UCSD-AML1 (cell line): ENCODE results near the gene TRPM1.
"Not testable (repeated sequence)": the region's sequence is repeated elsewhere in the genome, so short reads cannot be mapped to it uniquely, and the experiment has no call there.

Experiments used
- DNase-seq: peaks from one replicate; lab custom pipeline; 2025; ENCODE audit not compliant: unreplicated experiment; lab: John Stamatoyannopoulos, UW

TRPM1 gene

DNA sequence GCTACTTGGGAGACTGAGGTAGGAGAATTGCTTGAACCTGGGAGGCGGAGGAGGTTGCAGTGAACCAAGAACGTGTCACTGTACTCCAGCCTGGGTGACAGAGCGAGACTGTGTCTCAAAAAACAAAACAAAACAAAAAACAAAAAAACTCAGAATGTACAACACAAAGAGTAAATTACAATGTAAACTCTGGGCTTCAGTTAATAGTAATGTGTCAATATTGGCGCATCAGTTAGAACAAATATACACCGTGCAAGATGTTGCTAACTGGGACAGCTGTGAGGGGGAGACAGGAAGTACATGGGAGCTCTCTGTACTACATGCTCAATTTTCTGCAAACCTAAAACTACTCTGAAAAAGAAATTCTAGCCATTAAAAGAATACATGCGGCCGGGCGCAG is 23.5 kb upstream of the TRPM1 start:
- DNase-seq, result no peak

DNA sequence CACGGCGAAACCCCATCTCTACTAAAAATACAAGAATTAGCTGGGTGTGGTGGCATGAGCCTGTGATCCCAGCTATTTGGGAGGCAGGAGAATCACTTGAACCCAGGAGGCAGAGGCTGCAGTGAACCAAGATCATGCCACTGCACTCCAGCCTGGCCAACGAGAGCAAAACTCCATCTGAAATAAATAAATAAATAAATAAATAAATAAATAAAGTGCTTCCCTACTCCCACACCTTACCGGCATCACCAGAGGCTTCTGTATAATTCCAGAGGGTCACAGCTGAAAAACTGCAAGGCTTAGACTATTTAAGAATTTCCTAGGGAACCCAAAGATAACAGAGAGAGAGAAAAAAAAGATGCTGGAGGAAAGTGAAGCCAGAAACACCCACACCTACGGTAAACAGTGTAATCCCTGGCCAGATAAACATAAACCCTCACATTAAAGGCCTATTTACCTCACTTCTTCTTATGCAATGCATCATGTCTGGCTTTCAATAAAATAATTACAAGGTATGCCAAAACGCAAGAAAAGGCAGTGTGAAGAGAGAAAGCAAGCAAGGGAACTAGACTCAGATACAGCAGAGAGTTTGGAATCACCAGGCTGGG is 15.0 kb upstream of the TRPM1 start:
- no peak for DNase-seq

DNA sequence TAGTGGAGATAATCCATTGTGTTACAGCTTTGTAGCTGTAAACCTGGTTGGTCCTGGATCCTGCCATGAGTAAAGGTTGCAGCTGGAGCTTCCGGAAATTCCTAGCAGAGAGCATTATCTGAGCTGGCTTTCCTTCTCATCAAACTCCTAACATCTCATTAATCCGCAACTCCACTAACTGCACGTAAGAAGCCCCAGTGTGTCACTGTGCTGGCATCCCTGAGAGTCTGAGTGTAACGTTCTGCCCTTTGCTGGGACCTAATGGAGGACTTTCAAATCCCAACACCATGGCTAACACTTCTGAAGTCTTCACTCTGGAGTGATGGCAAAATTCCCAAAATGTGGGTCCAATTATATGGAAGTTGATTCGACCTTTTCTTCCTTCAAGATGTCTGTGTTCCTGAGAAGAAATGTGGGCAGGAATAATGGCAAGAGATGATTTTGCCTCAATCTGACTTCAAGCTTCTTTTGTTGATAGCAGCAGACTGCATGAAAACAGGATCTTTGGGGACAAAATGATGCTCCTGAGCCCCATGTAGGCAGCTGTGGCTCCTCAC is 9.6 kb upstream of the TRPM1 start:
- no peak for DNase-seq

DNA sequence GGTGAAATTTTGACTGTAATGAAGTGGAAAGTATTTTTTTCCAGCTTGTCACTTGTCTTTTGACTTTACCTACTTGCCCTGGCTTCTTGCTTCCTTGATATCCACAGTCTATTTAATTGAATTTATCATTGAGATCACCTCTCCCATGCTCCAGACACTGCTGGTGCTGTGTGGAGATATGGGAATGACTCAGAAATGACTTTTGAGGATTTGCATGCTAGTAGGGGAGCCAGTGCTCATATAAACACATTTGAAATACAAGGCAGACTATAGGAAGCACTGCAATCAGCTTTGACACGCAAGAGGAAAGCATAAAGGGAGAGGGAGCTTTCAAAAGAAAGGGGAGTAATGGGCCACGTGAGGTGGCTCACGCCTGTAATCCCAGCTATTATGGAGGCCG is 7.3 kb upstream of the TRPM1 start:
- no peak for DNase-seq

DNA sequence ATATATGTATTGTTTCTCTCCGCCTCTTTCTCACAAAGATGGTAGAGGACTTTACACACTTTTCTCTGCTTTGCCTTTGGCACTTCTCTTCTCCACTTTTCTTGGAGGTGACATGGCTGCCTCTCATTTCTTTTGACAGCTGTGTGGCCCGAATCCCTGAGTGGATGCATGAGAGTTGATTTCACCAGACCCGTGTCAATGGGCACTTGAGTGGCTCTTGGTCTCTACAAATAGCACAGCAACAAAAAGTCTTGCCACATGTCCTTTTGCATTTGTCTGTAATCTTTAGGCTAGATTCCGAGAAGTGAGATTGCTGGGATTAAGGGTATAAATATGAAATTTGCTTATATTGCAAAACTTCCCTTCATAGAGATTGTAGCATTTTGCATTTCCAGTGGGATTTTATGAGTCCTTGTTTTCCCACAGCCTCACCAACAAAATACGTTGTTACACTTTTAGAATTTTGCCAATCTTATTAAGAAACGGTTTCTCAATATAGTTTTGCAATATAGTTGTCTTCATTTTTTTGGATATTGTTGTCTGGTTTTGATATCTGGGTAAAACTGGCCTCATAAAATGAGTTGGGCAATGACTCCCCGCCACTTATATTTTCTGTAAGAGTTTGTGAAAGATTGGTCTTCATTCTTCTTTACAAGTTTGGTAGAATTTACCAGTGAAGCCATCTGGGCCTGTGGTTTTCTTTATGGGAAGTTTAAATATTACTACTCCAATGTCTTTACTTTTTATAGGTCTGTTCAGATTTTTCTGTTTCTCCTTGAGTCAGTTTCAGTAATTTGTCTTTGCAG is 5.2 kb upstream of the TRPM1 start:
- no peak for DNase-seq

DNA sequence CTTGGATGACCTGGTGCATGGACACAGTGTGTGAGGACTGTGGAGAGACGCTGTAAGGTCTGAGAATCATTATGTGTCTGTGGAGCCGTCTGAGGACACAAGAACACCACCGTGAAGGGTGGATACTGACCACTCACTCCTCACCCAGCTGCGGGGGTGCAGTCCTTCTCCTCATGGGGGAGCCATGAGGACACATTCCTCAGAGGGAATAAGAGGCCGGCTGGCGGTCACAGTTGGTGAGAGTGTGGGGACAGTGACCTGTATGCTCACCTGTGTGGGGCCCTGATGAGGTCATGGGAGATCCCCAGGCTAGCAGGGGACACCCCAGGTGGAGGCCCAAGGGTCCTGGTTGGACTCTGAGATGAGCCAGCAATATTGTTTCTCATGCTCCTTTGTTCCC is 2.5 kb upstream of the TRPM1 start:
- no peak for DNase-seq

DNA sequence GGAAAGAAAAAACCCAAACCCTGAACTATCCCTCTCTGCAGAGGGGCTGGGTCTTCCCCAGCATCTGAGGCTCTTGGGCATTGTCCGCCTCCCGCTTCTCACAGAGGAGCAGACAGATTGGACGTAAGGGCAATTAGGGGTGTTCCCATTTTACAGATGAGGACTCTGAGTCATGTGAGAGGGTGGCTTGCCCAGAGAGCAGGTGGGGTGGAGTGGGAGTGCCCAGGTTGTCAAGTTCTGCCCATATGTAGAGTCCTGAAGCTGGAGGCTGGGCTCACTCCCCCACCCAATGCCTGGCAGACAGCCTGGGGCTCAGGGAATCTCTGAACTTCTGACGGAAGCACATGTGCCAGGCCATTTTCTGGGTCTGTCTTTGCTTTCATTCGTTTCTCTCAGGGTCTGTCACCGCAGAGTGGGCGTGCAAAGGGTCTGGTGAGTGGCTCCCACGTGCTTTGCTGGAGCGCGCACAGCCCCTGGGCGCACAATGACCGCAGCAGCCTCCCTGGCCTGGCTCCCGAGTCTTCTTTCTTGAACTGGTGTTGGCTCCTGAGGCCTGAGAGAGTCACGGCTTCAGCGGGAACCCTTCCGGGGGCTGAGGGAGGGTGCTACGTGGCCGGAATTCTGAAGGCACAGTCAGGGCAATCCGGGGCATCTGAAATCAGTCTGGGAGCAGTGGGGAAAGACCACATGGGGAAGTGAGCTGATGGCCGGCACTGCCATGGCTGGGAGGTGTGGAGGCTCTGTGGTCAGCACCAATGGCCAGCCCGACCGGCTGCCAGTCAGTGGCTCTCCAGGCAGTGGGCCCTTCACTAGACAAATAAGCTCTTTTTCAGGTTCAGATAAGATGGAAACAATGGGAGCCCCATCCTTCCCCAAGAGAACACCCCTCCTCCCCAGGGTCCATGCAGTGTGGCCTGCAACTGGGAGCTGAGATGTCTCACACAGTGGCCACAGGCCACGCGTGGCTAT is 1.1 kb upstream of the TRPM1 start:
- DNase-seq, result no peak

DNA sequence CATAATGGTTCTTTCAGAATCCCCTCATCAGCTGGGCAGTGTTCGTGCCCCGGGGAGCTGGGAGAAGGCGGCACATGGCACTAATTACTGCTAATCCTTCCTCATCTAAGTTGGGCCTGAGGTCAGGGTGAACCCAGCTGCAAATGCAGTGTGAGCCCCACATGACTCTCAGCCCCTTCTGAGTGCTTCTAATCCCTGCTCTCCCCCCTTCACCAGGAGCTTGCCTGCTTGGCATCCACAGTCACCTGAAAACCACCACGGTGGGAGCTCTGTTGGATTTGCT is 455 bp upstream of the TRPM1 start:
- DNase-seq, result no peak

DNA sequence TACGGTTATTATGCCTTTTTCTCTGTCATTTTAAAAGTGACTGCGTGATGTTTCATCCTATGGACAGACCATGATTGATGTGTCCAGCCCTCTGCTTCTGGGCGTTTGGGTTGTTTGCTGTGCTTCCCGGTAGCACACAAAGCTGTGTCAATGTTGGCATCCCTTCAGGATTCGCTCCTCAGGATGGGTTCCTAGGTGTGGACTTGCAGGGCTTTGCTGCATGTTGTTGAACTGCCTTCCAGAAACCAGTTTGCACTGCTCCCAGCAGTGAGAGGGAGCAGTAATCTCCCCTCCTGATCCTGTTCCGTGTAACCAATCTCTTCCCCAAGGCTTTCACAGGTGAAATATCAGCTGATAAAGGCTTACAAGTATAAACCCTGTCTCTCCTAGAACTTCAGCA is 787 bp downstream of the TRPM1 start:
- no peak for DNase-seq

DNA sequence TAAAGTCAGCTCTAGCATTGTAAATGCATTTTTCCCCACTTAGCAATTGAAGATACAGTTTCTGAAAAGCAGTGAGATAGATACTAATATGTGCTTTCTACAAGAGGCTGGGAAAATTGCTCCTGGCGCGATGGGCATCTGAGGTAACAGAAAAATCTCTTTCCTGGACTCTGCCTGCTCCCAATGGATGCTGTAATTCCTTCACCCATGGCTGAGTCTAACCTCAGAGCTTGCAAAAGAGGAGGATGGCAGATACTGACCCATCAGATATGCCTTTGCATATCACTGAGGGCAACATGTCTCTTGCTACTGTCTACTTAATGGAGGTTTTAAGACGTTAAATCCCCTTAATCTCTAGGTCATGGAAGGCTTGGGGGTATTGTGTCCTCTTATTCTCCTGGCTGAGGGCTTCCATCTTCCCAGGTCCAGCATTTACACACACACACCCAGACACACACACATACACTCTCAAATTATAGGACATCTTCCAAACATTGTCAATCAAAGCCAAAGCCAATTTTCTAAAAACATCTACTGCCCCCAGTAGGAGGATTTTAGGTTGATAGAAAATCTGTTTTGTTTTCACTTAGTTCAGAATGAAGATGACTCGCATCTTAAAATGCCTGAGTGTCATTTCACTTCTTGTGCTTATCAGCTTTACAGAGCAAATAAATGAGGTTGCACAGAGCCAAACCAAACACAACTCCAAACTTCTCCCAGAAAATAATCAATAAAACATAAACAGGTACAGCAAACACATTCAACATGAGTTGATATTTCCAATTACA is 2.4 kb downstream of the TRPM1 start:
- no peak for DNase-seq

DNA sequence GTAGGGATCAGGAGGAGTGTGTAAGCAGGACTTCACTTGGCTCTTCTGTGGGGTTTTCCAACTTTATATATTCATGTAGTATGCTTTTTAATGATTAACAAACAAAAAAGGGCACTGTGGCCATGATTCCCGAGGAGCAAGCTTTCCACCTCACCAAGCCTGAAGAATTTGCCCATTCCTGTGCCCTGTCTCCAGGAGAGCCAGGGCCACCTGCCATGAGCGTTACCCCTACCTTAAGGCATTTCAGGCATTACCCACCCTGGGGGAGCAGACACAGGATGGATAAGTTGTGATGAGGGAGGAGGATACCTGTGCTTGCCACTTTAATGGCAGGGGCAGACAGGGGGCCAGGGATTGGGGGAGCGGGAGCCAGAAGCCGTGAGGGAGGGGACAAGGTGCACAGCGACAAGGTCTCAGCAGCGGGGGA is 3.0 kb downstream of the TRPM1 start:
- DNase-seq, result no peak

DNA sequence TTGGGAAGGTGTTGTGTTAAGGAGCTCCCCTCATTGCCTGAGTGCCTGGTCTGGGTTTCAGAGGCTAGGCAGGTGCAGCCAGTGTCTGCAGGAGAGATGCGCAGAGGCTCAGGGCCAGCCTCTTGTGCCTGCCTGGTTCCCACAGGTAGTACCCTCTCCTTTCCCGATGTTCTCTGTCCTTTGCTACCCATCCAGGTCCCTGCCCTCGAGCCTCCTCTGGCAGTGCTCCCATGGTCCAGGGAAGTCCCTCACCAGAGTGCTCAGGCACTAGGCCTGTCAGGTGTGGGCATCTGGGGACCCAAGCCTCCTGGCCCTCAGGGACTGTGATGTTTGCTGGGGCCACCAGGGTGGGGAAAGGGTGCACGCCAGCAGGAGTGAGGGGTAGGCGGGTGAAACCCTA is 5.0 kb downstream of the TRPM1 start:
- DNase-seq, result no peak

DNA sequence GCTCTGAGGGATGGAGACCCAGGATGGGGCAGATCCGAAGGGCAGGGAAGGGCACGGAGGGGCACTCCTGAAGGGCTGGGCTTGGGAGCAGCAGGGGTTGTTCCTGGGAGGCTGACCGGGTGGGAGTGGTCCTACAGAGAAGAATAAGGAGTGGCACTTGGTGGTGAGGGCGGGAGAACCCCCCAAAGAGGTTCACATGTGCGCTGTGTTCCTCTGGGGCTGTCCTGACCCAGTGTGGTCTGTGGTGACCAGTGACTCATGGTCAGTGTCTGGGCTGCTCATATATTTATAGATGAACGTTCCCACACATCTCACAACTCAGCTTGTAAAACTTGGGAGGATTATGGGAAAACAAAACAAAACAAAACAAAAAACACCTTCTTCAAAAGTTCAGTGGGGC is 10.0 kb downstream of the TRPM1 start:
- no peak for DNase-seq

DNA sequence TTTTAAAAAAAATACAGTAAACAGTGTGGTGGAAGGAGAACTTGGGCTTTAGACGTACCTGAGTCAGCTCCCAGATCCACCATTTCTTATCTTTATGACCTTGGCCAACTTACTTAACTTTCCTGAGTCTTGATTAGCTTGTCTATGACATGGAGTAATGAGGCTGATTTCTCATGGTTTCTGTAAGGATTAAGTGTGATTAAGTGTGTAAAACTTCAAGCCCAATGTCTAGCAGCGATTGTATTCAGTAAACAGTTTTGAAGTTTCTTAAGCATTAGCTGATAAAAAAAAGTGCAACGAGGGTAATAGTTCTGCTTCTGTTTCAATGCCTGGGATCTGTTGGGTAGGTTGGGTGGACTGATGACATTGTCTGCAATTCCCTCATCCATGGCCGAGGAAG is 10.8 kb downstream of the TRPM1 start:
- no peak for DNase-seq

DNA sequence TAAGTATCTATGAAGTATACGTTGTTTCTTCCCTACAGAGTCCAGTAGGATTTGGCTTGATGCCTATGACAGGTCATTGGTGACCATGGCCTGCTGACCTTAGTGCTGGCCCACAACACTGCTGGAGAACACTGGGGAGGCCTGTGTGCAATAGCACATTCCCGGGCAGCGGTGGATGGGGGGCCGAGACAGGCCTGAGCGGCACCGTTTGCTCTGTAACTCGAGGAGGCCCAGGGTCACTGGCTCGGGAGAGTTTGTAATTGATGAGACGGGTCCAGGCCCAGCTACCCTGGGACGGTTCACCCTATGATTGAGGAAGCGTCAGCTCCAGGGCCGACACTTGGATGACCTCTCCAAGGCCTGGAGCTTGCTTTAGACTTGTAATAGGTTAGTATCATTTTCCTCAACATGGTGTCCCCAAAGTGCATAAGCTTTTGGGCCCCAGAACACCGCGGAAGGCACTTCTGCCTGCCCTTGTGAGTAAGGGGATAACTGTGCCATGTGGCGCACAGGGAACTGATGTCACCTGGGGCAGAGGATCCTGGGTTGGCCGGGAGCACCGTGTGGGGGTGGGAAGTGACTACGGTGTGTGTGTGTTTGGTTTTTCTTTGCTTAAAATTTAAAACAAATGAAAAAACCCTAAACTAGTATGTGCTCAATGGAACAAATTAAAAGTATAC is 12.0 kb downstream of the TRPM1 start:
- DNase-seq, result no peak

DNA sequence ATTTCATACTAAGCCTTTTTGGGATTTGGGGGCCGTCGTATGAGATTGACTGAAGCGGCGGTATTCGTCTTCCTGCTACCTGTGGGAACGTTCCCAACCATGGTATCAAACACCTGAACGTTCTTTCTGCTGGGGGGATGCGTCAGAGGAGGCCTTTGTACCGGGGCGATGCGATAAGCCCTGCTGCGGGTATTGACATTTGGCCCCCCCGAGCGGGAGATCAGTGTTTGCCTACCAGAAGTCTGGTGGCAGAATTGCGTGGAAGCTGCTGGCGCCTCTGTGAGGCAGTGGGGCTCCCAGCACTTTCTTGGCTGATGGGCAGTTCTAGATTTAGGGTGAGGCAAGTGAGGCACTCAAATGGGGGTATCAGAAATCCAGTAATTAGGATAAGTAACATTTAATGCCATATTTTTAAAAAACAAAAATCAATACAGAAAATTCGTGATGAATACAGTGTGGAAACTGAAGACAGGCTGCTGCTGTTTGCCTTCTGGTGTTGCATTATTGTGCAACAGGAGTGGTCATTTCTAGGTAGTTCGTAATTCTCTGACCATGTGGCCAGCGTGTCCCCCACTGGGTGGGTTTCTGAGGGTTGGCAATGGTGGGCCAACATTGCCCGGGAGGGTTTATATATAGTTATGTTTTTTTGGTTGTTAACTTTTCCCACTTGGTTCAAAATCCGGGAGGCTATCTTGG is 12.7 kb downstream of the TRPM1 start:
- DNase-seq, result no peak

DNA sequence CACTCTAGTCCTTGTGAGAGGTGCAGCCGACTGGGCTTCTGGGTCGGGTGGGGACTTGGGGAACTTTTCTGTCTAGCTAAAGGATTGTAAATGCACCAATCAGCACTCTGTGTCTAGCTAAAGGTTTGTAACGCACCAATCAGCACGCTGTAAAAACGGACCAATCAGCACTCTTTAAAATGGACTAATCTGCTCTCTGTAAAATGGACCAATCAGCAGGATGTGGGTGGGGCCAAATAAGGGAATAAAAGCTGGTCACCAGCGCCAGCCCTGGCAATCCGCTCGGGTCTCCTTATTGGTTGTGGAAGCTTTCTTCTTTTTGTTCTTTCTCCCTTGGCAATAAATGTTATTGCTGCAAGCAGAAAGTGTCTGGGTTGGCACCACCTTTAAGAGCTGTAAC is 13.5 kb downstream of the TRPM1 start:
- not testable (repeated sequence) for DNase-seq

DNA sequence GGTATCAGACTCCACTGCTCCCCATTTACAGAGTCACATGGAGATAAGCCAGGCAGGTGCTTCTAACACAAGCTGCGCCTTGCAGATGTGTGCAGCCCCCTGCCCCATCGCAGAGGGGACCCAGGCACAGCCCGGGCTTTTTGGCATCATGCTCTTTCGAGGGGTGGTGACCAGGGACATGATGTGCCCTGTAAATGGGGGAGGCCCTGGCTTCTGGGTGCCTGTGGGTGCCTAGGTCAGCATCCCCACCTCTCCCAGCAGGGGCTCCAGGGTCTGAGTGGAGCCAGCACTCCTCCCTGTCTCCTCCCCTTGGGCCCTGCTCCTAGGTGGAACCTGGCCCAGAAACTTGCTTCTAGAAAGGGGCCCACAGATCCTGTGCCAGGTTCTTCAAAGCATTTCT is 15.2 kb downstream of the TRPM1 start:
- no peak for DNase-seq

DNA sequence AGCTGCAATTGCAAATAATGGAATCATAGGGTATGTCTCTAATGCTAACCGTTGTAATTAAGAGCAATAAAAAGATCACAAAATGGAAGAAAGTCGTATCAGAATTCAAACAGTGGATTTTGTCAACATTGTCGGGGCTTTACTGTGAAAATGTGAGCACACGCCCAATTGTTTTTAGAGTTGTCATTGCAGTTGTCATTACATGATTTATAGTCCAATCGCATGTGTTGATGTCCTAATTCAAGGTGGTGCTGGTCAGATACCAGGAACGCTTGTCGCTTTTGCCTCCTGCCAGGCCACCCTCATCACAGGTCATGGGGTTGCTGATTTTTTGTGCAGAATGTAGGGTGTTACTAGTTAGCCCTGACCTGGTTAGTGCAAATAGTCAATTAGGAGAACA is 16.2 kb downstream of the TRPM1 start:
- DNase-seq, result no peak

DNA sequence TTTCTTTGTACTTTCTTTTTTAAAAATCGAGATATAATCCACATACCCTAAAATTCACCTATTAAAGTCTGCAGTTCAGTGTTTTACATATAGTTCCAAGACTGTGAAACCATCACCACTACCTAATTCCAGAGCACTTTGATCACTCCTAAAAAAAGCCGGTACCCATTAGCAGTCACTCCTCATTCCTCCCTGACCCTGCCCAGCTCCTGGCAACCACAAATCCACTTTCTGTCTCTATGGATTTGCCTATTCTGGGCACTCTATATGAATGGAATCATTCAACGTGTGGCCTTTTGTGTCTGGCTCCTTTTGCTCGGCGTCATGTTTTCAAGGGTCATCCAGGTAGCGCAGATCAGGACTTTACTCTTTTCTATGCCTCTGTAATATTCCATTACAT is 17.3 kb downstream of the TRPM1 start:
- no peak for DNase-seq
